Rectal smooth muscle tissue (tissue), 1 donor: ENCODE data around the gene ADGRD1.
A peak's percentile ranks its signal among the peaks of the same experiment; 100 is the strongest.

ENCODE experiments used
- H3K27ac ChIP-seq: one replicate; pipeline ENCODE4 v1.7.0; 2013; ENCODE audit warnings: low read depth, low read length, inconsistent platforms
- H3K27me3 ChIP-seq: one replicate; pipeline ENCODE4 v1.7.0; 2013; ENCODE audit warnings: low read length; ENCODE audit not compliant: control insufficient read depth, insufficient read depth
- H3K36me3 ChIP-seq: one replicate; pipeline ENCODE4 v1.7.0; 2013; ENCODE audit warnings: low read length; ENCODE audit not compliant: control insufficient read depth, insufficient read depth
- H3K4me1 ChIP-seq: one replicate; pipeline ENCODE4 v1.7.0; 2013; ENCODE audit warnings: low read length; ENCODE audit not compliant: control insufficient read depth, insufficient read depth
- H3K4me3 ChIP-seq: one replicate; pipeline ENCODE4 v1.7.0; 2013; ENCODE audit warnings: low read length
- H3K9ac ChIP-seq: one replicate; pipeline ENCODE4 v1.7.0; 2013; ENCODE audit warnings: low read length

Gene ADGRD1

DNA sequence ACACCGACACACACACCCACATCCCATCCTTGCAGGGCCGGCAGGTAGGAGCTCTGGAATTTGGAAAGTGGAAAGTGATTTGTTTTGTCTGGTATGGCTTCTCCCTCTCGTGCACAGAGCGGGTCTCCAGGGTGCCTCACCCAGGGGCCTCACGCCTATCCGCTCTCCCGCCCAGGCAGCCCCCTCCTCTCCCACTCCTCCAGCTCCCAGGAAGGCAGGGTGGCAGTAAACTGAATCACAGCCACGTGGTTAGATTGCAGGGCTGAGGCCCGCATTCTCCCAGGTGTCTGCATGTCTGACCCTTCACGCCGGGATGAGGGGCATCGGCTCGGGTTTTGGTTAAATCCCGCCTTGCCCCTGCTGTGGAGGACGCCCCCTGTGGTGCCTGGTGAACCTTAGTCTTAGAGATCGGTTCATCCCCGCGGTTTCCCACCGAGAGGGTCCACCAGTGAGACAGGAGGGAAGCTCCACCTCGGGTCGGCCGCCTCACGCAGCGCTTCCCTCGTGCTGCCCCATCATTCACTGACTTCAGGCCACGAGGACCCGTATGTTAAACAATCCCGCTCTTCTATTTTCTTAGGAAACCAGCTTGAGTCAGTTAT lies 64.4 kb downstream of the ADGRD1 start:
- no peak overlapping the region for H3K27ac ChIP-seq
- no peak overlapping the region for H3K9ac ChIP-seq
- H3K27me3 ChIP-seq, result no peaks in the 10 kb centered on the region
- peaks cover 2% of the 10 kb centered on the region for H3K36me3 ChIP-seq
- no peak overlapping the region for H3K4me3 ChIP-seq
- no peaks in the 10 kb centered on the region for H3K4me1 ChIP-seq

- no peak overlapping the region for H3K9ac ChIP-seq
- H3K4me3 ChIP-seq, result no peak overlapping the region
- H3K36me3 ChIP-seq, result peaks cover 2% of the 10 kb centered on the region
- H3K4me1 ChIP-seq, result no peaks in the 10 kb centered on the region
- no peak overlapping the region for H3K27ac ChIP-seq
- H3K27me3 ChIP-seq, result no peaks in the 10 kb centered on the region
These were observed 65.2 kb downstream of the ADGRD1 start for GRCh38 chr12:131018808-131019397.

DNA sequence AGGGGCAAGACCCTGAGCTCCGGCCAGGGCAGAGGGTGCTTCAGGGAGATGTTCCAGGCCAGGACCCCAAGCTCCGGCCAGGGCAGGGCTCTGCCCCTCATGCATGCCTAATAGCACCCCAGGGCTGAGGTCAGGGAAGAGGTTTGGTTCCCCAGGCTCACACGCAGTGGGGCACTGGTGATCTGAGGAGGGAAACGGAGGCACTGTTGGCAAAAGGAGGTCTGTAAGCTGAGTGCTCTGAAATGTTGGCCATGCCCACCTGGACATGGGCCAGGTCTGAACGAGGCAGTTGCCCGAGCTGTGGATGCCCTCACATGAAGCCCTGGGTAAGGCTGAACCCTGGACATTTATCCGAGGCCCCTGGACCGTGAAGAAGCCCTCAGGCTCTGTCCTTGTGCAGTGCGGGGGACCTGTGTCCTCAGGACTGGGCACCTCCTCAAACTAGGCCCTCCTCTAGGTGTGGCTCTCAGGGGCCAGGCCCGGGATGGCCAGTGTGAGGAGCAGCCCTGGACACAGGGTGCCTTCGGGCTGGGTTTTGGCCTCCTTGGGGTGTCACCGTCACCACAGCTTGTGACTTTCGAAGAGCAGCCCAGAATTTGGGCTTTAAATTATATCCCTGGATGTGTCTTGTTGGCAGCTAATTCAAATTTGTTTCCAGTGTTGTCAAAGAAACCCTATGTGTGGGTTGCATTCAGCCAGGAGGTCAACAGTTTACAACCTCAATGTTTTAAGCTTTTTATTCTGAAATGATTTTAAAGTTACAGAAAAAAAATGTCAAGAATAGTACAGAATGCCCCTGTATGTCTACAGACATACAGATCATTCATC lies 66.8 kb downstream of the ADGRD1 start:
- no peak overlapping the region for H3K9ac ChIP-seq
- no peaks in the 10 kb centered on the region for H3K4me1 ChIP-seq
- no peak overlapping the region for H3K4me3 ChIP-seq
- H3K36me3 ChIP-seq, result peaks cover 2% of the 10 kb centered on the region
- H3K27ac ChIP-seq, result no peak overlapping the region
- no peaks in the 10 kb centered on the region for H3K27me3 ChIP-seq

DNA sequence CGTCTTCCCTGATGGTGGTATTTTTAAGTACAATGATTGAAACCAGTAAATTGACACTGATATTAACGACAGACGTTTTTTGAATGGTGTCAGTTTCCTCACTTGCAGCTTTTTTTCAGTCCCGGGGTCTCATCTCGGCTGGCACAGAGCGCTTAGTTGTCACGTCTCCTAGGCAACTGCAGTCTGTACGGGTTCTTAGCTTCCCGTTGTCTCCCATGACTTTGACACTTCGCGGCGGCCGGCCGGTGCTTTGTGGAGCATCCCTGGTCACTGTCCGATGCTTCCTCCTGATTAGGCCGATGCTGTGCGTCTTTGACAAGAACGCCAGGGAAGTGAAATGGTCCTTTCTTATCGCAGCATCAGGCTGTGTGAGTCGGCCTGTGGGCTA lies 67.4 kb downstream of the ADGRD1 start:
- Histone ChIP-seq H3K9ac (no peak overlapping the region), H3K27ac (no peak overlapping the region), H3K4me3 (no peak overlapping the region), H3K36me3 (peaks cover 2% of the 10 kb centered on the region), H3K4me1 (peaks cover 3% of the 10 kb centered on the region), H3K27me3 (no peaks in the 10 kb centered on the region)

DNA sequence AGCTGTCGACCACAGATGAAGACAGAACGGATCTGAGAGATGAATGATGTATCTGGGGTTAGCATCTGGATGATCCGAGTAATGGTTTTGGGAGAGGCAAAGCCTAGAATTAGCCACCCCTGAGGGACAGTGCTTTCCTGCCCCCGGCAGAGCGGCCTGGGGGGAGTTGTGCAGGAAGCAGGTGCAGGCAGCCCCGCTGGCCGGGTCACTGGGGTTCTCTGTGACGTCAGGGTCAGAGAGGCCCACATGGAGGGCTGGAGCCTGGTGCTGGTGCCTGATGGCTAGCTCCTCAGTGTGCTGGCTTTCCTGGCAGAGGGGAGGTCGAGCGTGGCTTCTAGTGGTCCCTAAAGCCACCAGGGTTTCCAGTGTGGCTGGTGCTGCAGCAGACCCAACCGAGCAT lies 70.3 kb downstream of the ADGRD1 start:
- no peak overlapping the region for H3K27ac ChIP-seq
- no peaks in the 10 kb centered on the region for H3K27me3 ChIP-seq
- no peak overlapping the region for H3K4me3 ChIP-seq
- H3K4me1 ChIP-seq, result peaks cover 27% of the 10 kb centered on the region
- H3K9ac ChIP-seq, result no peak overlapping the region
- H3K36me3 ChIP-seq, result peaks cover 2% of the 10 kb centered on the region

- H3K9ac ChIP-seq, result no peak overlapping the region
- peaks cover 29% of the 10 kb centered on the region for H3K4me1 ChIP-seq
- H3K36me3 ChIP-seq, result no peaks in the 10 kb centered on the region
- no peak overlapping the region for H3K4me3 ChIP-seq
- no peak overlapping the region for H3K27ac ChIP-seq
- no peaks in the 10 kb centered on the region for H3K27me3 ChIP-seq
These were observed 71.0 kb downstream of the ADGRD1 start for GRCh38 chr12:131024721-131025120.

DNA sequence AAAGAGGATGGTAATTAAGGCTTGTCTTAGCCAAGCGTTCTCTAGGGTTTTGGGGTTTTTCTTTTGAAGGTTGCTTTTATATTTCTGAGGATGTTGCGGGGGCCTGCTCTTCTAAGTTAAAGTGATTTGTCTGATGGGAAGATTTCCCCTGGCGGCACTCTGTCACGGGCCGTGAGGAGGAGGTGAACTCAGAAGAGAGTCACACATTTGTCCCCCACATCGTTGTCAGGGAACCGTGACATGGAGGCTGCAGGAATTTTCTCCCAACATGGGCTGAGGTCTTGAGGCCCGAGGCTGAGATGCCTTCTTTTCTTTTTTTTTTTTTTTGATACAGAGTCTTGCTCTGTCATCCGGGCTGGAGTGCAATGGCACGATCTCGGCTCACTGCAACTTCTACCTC lies 71.5 kb downstream of the ADGRD1 start:
- Histone ChIP-seq H3K4me3 (no peak overlapping the region), H3K27ac (no peak overlapping the region), H3K9ac (no peak overlapping the region), H3K36me3 (no peaks in the 10 kb centered on the region), H3K27me3 (no peaks in the 10 kb centered on the region), H3K4me1 (peaks cover 29% of the 10 kb centered on the region)

GRCh38 chr12:131025939-131026702 lies 72.4 kb downstream of the ADGRD1 start:
- Histone ChIP-seq H3K4me3 (no peak overlapping the region), H3K27me3 (no peaks in the 10 kb centered on the region), H3K4me1 (peaks cover 29% of the 10 kb centered on the region), H3K9ac (no peak overlapping the region), H3K36me3 (no peaks in the 10 kb centered on the region), H3K27ac (peak overlapping the region; percentile 14)

GRCh38 chr12:131026754-131027153 lies 73.0 kb downstream of the ADGRD1 start:
- H3K27ac ChIP-seq, result peak overlapping the region; percentile 60
- no peak overlapping the region for H3K9ac ChIP-seq
- H3K4me1 ChIP-seq, result peaks cover 29% of the 10 kb centered on the region
- H3K4me3 ChIP-seq, result no peak overlapping the region
- no peaks in the 10 kb centered on the region for H3K36me3 ChIP-seq
- H3K27me3 ChIP-seq, result no peaks in the 10 kb centered on the region

DNA sequence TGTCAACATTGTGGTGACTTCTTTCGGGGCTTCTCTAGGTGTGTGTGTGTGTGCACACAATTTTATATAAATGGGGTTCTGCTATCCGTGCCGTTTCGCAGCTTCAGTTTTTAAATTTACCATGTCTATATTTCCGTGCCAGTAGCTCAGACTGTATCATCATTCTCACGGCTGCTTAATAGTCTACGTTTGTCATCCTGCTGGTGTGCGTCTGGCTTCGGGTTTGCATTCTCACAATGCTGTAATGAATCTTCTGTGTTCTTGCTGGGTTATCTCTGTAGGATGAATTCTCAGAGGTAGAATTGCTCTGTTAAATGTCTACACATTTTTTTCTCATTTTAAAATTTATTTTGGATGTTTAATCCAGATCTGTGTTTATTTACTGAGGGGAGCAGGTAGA lies 73.6 kb downstream of the ADGRD1 start:
- H3K36me3 ChIP-seq, result no peaks in the 10 kb centered on the region
- peak overlapping the region; percentile 60 for H3K27ac ChIP-seq
- no peaks in the 10 kb centered on the region for H3K27me3 ChIP-seq
- no peak overlapping the region for H3K9ac ChIP-seq
- H3K4me1 ChIP-seq, result peaks cover 29% of the 10 kb centered on the region
- no peak overlapping the region for H3K4me3 ChIP-seq

DNA sequence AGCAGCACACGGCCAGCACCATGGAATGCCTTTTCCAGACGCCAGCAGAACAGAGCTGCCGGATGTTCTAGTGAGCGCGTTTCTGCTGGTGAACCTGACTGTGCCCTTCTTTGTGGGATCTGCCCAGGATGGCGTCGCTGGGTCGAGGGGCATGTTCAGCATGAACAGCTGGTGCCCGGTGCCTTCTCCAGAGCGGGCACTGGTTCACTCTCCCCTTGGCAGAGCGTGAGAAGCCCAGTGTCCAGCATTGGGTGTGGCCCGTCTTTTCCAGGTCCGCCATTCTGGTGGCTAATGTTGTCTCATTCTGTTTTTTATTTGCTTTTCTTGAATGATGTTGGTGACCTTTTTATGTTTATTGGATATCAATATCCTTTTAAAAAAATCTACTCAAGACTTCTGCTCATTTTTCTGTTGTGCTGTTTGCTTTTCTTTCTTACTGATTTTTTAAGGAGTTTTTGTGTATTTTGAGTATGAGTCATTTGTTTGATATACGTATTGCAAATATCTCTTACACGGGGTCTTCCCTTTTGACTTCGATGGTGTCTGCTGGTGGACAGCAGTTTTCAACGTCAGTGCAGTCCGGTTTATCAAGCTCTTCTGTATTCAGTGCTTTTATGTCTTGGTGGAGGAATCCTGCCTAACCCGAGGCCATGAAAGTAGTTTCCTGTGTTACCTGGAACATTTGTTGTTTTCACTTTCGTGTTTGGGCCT lies 74.3 kb downstream of the ADGRD1 start:
- no peaks in the 10 kb centered on the region for H3K36me3 ChIP-seq
- H3K4me1 ChIP-seq, result peaks cover 29% of the 10 kb centered on the region
- no peaks in the 10 kb centered on the region for H3K27me3 ChIP-seq
- H3K4me3 ChIP-seq, result no peak overlapping the region
- no peak overlapping the region for H3K9ac ChIP-seq
- H3K27ac ChIP-seq, result peak overlapping the region; percentile 55
